Bronchial epithelial cell (primary cell): ENCODE measurements around the gene GAS7. TPM values are rescaled to one million over a fixed set of nuclear protein-coding genes. Genes with fewer than 3 reads are reported as not detected.
"Not testable (repeated sequence)": the region's sequence is repeated elsewhere in the genome, so short reads cannot be mapped to it uniquely, and the experiment has no call there.

Experiments used
- DNase-seq: peaks from one replicate; pipeline ENCODE4 v3.0.0-alpha.2; 2010; ENCODE audit warnings: low read depth
- FAIRE-seq: peaks from 2 replicates; lab custom pipeline; 2011; peaks lifted over from hg19 to GRCh38; lab: Jason Lieb, UNC
- H3K27me3 ChIP-seq: 2 replicates; pipeline ENCODE4 v1.5.1; 2011; ENCODE audit warnings: low read length; ENCODE audit not compliant: control insufficient read depth, insufficient read depth
- H3K36me3 ChIP-seq: 2 replicates; pipeline ENCODE4 v1.5.1; 2011; ENCODE audit warnings: low read length; ENCODE audit not compliant: control insufficient read depth, insufficient read depth
- H3K4me3 ChIP-seq: 2 replicates; pipeline ENCODE4 v1.5.1; 2011; ENCODE audit warnings: mild to moderate bottlenecking, low read depth, low read length, control low read depth
- total RNA-seq: library from RNA; depleted of rRNA; stranded (reverse); fragments of >200 nt; gene quantifications from 2 replicates; pipeline ENCODE4 v1.2.1, GENCODE V29; 2014
- TF ChIP-seq, protein P1 (sequence below): IDR thresholded peaks from 2 replicates; pipeline ENCODE4 v1.5.1; 2011; ENCODE audit warnings: mild to moderate bottlenecking, moderate library complexity, low read length, control low read depth, inconsistent platforms; ENCODE audit not compliant: insufficient read depth, severe bottlenecking

The GAS7 gene
- total RNA-seq, 1 donor from 2014 or later, result 1.1 TPM

DNA sequence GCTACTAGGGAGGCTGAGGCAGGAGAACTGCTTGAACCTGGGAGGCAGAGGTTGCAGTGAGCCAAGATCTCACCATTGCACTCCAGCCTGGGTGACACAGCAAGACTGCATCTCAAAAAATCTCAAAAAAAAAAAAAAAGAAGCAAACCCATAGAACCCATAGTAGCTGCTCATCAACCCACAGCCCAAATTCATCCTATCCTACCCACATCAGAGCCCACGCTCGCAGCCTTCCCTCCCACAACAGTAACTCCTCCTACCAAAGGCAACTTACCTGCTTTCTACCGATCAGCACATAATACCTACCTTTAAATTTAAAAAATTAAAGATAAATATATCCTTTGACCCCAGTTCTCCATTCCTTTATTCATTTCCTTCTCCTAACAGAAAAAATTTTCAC lies 94.7 kb downstream of the GAS7 start:
- FAIRE-seq (no peak), DNase-seq (no peak)
- Histone ChIP-seq H3K27me3 (no peaks in the 10 kb centered on the region), H3K4me3 (no peak overlapping the region), H3K36me3 (no peaks in the 10 kb centered on the region)
- TF ChIP-seq, protein P1, sequence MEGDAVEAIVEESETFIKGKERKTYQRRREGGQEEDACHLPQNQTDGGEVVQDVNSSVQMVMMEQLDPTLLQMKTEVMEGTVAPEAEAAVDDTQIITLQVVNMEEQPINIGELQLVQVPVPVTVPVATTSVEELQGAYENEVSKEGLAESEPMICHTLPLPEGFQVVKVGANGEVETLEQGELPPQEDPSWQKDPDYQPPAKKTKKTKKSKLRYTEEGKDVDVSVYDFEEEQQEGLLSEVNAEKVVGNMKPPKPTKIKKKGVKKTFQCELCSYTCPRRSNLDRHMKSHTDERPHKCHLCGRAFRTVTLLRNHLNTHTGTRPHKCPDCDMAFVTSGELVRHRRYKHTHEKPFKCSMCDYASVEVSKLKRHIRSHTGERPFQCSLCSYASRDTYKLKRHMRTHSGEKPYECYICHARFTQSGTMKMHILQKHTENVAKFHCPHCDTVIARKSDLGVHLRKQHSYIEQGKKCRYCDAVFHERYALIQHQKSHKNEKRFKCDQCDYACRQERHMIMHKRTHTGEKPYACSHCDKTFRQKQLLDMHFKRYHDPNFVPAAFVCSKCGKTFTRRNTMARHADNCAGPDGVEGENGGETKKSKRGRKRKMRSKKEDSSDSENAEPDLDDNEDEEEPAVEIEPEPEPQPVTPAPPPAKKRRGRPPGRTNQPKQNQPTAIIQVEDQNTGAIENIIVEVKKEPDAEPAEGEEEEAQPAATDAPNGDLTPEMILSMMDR, result no peak

DNA sequence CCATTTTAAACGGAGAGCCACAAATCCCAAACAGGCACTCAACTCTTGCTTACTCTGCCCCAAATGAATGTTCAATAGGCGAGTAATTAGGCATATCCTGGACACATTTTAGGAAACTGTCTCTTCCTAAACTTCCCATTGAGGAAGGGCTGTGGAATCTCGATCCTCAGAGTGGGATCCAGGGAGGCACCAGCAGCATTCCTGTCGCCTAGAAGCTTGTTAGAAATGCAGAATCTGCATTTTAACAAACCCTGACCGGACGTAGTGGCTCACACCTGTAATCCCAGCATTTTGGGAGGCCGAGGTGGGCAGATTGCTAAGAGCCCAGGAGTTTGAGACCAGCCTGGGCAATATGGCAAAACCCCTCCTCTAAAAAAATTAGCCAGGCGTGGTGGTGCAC lies 95.6 kb downstream of the GAS7 start:
- DNase-seq (no peak), FAIRE-seq (no peak)
- TF ChIP-seq, protein P1, result no peak
- Histone ChIP-seq H3K27me3 (no peaks in the 10 kb centered on the region), H3K4me3 (no peak overlapping the region), H3K36me3 (no peaks in the 10 kb centered on the region)

DNA sequence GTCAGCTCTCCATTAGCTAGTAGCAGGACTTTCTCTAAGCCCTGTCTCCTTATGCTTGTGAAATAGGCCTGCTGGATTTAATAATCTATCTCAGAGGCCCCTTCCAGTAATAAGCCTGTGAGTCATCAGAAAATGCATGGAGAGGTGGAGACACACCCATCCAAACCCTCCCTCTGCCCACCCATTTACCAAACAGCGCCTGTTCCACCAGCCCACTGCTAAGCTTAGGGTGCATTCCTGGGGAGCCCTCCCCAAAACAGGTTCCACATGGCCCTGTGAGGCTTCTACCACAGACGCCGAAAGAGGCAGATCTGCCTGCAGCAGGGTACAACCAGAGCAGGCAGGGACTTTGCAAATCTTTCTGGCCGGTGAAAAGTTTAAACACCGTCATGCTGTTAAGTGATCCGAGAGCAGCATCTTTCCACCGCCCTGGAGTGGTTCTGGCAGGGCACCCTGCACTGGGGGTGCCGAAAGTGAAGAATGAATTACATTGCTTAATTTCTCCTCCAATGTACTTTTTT lies 99.3 kb downstream of the GAS7 start:
- no peak for FAIRE-seq
- no peaks in the 10 kb centered on the region for H3K27me3 ChIP-seq
- no peaks in the 10 kb centered on the region for H3K36me3 ChIP-seq
- no peak overlapping the region for H3K4me3 ChIP-seq
- TF ChIP-seq, protein P1, result no peak
- DNase-seq, result peak; percentile 2

DNA sequence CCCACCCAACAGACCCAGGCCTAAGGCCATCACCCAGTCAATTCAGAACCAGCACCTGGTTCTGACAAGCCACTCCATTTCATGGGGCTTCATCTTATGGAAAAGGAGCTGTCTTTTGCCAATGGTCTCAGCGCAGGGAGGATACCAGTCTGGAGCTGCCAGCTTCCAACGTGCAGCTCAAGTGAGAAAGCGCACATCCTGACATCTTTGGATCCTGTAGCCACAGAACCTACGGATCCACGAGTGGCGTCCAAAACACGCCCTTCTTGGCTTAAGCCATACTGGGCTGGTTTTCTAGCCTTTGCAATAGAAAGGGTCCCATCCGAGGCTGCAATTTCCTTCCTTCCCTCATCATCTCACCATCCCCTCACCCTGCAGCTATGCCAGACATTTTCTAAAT lies 101.8 kb downstream of the GAS7 start:
- TF ChIP-seq, protein P1, result no peak
- Histone ChIP-seq H3K27me3 (no peaks in the 10 kb centered on the region), H3K36me3 (no peaks in the 10 kb centered on the region), H3K4me3 (no peak overlapping the region)
- FAIRE-seq, result no peak
- no peak for DNase-seq

DNA sequence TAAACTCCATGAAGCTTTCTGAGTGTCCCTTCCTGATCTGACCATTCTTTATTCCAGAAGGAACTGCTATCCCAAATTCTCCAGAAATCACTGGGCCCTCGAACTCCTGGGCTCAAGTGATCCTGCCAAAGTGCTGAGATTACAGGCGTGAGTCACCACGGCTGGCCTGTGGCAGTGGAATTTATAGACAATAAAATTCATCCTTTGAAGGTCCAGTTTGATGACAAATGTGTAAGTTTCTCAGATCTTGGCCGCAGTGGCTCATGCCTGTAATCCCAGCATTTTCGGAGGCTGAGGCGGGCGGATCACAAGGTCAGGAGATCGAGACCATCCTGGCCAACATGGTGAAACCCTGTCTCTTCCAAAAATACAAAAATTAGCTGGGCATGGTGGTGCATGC lies 103.1 kb downstream of the GAS7 start:
- not testable (repeated sequence) for H3K4me3 ChIP-seq, H3K36me3 ChIP-seq, H3K27me3 ChIP-seq, FAIRE-seq, DNase-seq

DNA sequence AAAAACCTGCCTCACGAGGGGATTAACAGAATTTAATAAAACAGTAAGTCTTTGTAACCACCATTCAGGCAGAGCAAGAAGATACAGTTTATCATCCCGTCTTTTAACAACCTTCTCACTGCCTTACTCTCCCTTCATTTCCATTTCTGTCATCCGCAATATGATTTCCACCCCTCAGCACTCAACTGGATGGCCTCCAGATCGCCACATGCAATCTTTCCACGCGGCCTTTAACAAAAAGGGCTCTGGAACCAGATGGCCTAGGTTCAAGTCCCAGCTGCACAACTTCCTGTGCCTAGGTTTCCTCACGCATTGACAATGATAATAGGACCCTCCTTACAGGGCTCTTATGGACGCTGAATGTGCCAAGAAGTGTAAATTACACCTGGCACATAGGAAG lies 103.6 kb downstream of the GAS7 start:
- no peak for FAIRE-seq
- no peaks in the 10 kb centered on the region for H3K36me3 ChIP-seq
- DNase-seq, result no peak
- no peaks in the 10 kb centered on the region for H3K27me3 ChIP-seq
- TF ChIP-seq, protein P1, result no peak
- H3K4me3 ChIP-seq, result no peak overlapping the region
